LNCaP clone FGC (cell line): ENCODE measurements around the gene PPP3CA.

ENCODE experiments used
- DNase-seq: peaks from one replicate; pipeline ENCODE4 v3.0.0-alpha.2; 2011; ENCODE audit warnings: low read depth
- H3K4me3 ChIP-seq: 2 replicates; pipeline ENCODE4 v1.5.1; 2011; ENCODE audit warnings: mild to moderate bottlenecking, low read depth, low read length, control low read depth
- TF ChIP-seq, protein P1 (sequence below): IDR thresholded peaks from 2 replicates; pipeline ENCODE4 v1.5.1; 2012; ENCODE audit warnings: mild to moderate bottlenecking; ENCODE audit not compliant: control insufficient read depth, insufficient read depth; ENCODE audit errors: extremely low read depth

PPP3CA gene

DNA sequence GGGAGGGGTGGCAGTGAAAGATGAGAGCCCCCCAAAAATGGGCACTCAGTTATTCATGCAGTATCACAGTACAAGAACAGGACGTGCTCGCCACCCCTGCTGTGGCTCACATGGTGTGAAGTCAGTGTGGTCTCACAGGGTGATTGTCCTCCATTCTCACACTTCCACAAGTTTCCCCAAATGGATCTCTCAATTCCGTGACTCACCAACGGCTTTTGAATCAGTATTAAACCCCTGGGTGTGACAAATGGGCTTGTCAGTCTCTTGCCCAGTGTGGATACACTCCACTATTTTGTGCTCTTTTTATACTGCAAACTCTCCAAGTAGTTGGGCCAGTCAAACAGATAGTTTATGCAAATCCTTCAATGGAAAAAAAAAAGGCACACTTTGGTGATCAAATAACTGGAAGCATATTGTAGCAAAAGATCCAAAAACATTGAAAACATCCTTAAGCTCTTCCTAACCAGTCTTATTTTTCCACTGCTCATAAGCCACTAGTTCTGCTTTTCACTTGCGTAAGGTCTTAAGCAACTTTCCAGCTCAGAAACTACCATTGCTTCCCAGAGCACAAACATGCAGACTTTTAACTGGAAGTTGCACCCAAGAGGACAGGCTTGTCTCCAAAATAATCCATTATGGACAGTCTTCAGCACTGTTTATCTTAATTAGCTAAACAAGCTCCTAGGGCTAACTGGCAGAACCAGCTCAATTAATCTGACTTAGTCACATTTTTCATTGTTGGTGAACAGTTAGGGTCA, 365.7 kb downstream of the PPP3CA start:
- TF ChIP-seq, protein P1, sequence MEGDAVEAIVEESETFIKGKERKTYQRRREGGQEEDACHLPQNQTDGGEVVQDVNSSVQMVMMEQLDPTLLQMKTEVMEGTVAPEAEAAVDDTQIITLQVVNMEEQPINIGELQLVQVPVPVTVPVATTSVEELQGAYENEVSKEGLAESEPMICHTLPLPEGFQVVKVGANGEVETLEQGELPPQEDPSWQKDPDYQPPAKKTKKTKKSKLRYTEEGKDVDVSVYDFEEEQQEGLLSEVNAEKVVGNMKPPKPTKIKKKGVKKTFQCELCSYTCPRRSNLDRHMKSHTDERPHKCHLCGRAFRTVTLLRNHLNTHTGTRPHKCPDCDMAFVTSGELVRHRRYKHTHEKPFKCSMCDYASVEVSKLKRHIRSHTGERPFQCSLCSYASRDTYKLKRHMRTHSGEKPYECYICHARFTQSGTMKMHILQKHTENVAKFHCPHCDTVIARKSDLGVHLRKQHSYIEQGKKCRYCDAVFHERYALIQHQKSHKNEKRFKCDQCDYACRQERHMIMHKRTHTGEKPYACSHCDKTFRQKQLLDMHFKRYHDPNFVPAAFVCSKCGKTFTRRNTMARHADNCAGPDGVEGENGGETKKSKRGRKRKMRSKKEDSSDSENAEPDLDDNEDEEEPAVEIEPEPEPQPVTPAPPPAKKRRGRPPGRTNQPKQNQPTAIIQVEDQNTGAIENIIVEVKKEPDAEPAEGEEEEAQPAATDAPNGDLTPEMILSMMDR, result no peak
- peak; percentile 11 for DNase-seq
- no peak overlapping the region for H3K4me3 ChIP-seq

DNA sequence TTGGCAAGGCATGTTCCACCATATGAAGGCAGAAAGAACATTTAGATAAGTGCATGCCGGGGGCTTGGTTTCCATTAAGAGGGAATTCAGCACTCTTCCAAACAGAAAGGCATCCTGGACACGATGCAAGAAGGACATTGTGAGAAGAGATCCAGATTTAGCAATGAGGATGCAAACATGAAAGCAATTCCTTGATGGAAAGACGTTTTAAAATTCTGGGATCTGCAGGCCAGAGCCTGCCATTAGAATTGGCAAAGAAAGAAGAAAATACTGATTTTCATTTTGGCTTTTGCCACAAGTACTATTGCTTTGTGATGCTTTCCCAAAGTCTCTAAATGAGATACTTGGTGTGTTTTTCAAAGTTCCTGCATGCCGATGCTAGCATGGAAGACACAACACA, 367.6 kb downstream of the PPP3CA start:
- H3K4me3 ChIP-seq, result no peak overlapping the region
- TF ChIP-seq, protein P1, result no peak
- no peak for DNase-seq

DNA sequence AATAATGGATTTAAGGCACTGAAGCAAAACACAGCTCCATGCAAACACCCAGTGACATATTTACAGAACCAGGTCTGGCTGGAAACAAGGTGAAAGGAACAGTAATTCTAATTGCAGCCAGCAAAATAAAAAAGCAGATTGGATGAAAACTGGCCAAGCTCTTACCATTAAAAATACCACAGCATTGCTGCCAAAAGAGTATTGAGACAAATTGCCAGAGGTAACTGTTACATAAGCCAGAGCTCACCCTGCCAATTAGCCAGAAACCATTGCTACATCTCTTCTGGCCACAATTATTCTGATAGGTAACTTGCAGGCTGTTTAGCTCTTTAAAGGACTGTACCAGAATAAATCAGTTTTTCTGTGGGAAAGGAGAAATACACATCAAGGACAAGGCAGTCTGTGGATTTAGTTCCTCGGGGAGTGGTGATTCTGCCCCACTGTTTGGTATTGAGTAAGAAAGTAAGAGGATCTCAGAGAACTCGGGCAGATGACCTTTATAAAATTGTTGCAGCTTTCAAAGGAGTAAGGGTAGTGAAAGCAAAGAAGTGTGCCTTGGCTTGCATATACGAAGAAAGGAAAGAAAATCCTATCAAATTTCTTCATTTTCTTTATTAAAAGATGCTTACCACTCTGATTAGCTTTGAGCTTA, 369.5 kb downstream of the PPP3CA start:
- TF ChIP-seq, protein P1, result no peak
- no peak overlapping the region for H3K4me3 ChIP-seq
- DNase-seq, result peak; percentile 50

DNA sequence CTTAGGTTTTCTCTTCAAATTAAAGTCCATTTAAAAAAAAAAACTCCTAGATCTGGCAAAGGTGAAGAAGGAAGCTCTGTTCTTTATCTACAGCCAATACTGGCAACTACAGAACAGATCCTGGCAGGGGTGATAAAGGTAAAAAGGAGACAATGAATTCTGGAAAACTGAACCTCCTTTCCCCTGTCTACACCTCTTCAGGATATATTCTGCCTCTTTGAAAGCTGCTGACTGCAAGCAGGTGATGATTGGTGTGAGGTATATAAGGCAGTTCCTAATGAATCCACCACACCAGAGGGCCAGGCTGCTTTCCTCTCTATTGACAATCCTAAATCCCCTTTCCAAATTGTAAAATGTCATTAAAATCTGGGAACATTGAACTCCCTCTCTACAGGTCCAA, 370.1 kb downstream of the PPP3CA start:
- TF ChIP-seq, protein P1, result no peak
- H3K4me3 ChIP-seq, result no peak overlapping the region
- no peak for DNase-seq
